Central memory CD8-positive, alpha-beta T cell (primary cell): ENCODE results near the gene SPON2.

Experiments
- ATAC-seq: fragments of 150-1000 bp; cut with Tn5 transposase; replicated peaks from 2 replicates; pipeline ENCODE4 v1.10.0; 2022; ENCODE audit warnings: mild to moderate bottlenecking, moderate FRiP score, moderate number of reproducible peaks; ENCODE audit not compliant: poor library complexity, severe bottlenecking; ENCODE audit errors: extremely low read depth
- DNase-seq, 2 donors: peaks; one replicate each; pipeline ENCODE4 v3.0.0; 2021; ENCODE audit warnings: low spot score in 2 of 2
- H3K27ac Mint-ChIP-seq: one replicate; pipeline ENCODE4 v1.8.0; 2022; ENCODE audit warnings: low read depth, mild to moderate bottlenecking, moderate library complexity, mixed read lengths
- H3K27me3 Mint-ChIP-seq: one replicate; pipeline ENCODE4 v1.8.0; 2022; ENCODE audit warnings: mixed read lengths
- H3K36me3 Mint-ChIP-seq: one replicate; pipeline ENCODE4 v1.8.0; 2022; ENCODE audit warnings: mild to moderate bottlenecking, moderate library complexity, mixed read lengths; ENCODE audit not compliant: insufficient read depth
- H3K4me1 Mint-ChIP-seq: one replicate; pipeline ENCODE4 v1.8.0; 2022; ENCODE audit warnings: mixed read lengths
- H3K4me3 Mint-ChIP-seq: one replicate; pipeline ENCODE4 v1.8.0; 2022; ENCODE audit warnings: mild to moderate bottlenecking, moderate library complexity, mixed read lengths
- H3K9me3 Mint-ChIP-seq: one replicate; pipeline ENCODE4 v1.8.0; 2022; ENCODE audit warnings: mixed read lengths

SPON2 gene

GRCh38 chr4:1206299-1207156 lies 34.1 kb upstream of the SPON2 start:
- no peaks in the 10 kb centered on the region for H3K27me3 Mint-ChIP-seq
- peaks cover 29% of the 10 kb centered on the region for H3K36me3 Mint-ChIP-seq
- ATAC-seq (no peak), DNase-seq (no peak)
- H3K4me1 Mint-ChIP-seq, result peaks cover 36% of the 10 kb centered on the region
- H3K9me3 Mint-ChIP-seq, result no peaks in the 10 kb centered on the region
- H3K27ac Mint-ChIP-seq, result peak overlapping the region; percentile 55
- no peak overlapping the region for H3K4me3 Mint-ChIP-seq

GRCh38 chr4:1205586-1206298 lies 33.4 kb upstream of the SPON2 start:
- H3K9me3 Mint-ChIP-seq, result no peaks in the 10 kb centered on the region
- no peaks in the 10 kb centered on the region for H3K27me3 Mint-ChIP-seq
- no peak for DNase-seq
- H3K36me3 Mint-ChIP-seq, result peaks cover 30% of the 10 kb centered on the region
- no peak for ATAC-seq
- H3K27ac Mint-ChIP-seq, result no peak overlapping the region
- peaks cover 43% of the 10 kb centered on the region for H3K4me1 Mint-ChIP-seq
- H3K4me3 Mint-ChIP-seq, result no peak overlapping the region

GRCh38 chr4:1204828-1205585 lies 32.6 kb upstream of the SPON2 start:
- peaks cover 31% of the 10 kb centered on the region for H3K36me3 Mint-ChIP-seq
- ATAC-seq, result no peak
- peak overlapping the region; percentile 66 for H3K4me3 Mint-ChIP-seq
- peaks cover 43% of the 10 kb centered on the region for H3K4me1 Mint-ChIP-seq
- H3K9me3 Mint-ChIP-seq, result no peaks in the 10 kb centered on the region
- peak overlapping the region; percentile 95 for H3K27ac Mint-ChIP-seq
- no peaks in the 10 kb centered on the region for H3K27me3 Mint-ChIP-seq
- DNase-seq, result no peak

DNA sequence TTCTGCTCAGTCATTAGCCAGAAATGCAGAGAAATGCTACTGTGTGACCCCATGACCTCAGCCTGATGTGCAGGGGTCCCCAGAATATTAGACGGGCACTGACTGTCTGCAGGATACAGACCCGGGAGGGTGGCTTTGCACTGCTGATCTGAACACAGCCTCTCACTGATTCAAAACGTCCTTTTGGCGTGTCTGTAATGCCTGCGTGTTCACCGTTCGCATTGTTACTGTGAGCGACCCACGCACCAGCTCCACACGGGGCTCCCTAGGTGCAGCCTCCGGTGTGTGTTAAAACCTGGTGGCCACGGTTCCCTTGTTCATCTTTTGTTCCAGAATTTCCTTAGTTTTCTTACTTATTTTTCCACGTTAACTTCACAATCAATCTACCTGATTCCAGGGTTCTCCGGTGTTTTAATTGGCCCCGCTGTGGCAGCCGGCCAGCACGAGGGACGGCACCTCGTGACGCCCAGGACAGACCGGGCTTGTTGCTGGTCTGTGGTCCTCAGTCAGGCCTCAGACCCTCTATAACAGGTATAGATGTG lies 32.0 kb upstream of the SPON2 start:
- DNase-seq (no peak), ATAC-seq (no peak)
- Mint-ChIP-seq H3K27ac (peak overlapping the region; percentile 95), H3K9me3 (no peaks in the 10 kb centered on the region), H3K4me3 (peak overlapping the region; percentile 66), H3K36me3 (peaks cover 34% of the 10 kb centered on the region), H3K4me1 (peaks cover 43% of the 10 kb centered on the region), H3K27me3 (no peaks in the 10 kb centered on the region)

DNA sequence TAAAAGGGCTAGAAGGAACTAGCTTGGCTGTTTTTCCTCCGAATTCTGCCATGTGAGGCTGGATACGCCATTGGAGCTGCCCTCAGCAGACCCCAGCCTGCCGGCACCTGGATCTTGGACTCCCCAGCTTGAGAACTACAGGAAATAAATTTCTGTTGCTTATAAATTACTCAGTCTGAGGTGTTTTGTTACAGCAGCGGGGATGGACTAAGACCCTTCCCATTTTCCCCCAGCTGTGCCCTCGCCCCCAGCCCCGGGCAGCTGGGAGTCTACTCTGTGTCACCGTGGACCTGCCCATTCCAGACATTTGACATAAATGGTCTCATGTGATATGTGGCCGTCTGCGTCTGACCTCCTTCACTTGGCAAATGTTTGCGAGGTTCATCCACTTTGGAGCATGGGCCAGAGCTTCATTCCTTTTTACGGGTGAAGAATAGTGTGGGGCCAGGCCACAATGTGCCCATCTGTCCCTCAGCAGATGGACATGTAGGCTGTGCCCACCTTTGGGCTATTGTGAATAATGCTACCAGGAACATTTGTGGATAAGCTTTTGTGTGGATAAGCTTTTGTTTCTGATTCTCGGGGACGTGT lies 30.7 kb upstream of the SPON2 start:
- Mint-ChIP-seq H3K9me3 (no peaks in the 10 kb centered on the region), H3K4me1 (peaks cover 48% of the 10 kb centered on the region), H3K4me3 (peak overlapping the region; percentile 66), H3K36me3 (peaks cover 37% of the 10 kb centered on the region), H3K27me3 (no peaks in the 10 kb centered on the region), H3K27ac (peak overlapping the region; percentile 95)
- no peak for ATAC-seq
- DNase-seq, result no peak

DNA sequence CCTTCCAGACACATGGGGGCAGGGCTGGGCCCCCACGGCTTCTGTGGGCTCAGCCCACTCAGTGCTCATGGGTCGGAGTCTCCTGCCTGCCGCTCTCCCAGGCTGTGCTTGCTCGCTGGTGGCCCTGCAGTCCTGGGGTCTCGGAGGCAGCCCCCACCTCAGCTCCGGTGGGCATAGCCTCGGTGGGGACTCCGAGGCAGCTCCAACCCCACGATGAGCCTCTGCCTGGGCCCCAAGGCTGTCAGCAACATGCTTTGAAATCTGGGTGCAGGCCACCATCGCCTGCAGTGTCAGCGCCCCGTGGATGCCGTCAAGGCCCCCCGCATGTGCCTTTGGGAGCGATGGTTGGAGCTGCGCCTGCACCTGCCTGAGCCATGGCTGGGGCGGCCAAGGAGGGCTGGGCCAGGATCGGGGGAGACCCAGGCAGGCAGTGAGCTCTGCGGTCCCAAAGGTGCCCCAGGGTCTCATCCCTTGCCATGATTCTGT lies 30.2 kb upstream of the SPON2 start:
- peak overlapping the region; percentile 95 for H3K27ac Mint-ChIP-seq
- H3K4me1 Mint-ChIP-seq, result peaks cover 53% of the 10 kb centered on the region
- ATAC-seq (no peak), DNase-seq (no peak)
- no peaks in the 10 kb centered on the region for H3K27me3 Mint-ChIP-seq
- peak overlapping the region; percentile 93 for H3K4me3 Mint-ChIP-seq
- peaks cover 37% of the 10 kb centered on the region for H3K36me3 Mint-ChIP-seq
- no peaks in the 10 kb centered on the region for H3K9me3 Mint-ChIP-seq

GRCh38 chr4:1201851-1202525 lies 29.6 kb upstream of the SPON2 start:
- Mint-ChIP-seq H3K36me3 (peaks cover 43% of the 10 kb centered on the region), H3K4me1 (peaks cover 59% of the 10 kb centered on the region)

GRCh38 chr4:1200425-1201035 lies 28.1 kb upstream of the SPON2 start:
- no peak for ATAC-seq
- no peaks in the 10 kb centered on the region for H3K27me3 Mint-ChIP-seq
- H3K9me3 Mint-ChIP-seq, result no peaks in the 10 kb centered on the region
- H3K4me1 Mint-ChIP-seq, result peaks cover 65% of the 10 kb centered on the region
- peak overlapping the region; percentile 95 for H3K27ac Mint-ChIP-seq
- DNase-seq, result peak in 1 of 2 donors; percentile 14
- peaks cover 48% of the 10 kb centered on the region for H3K36me3 Mint-ChIP-seq
- peak overlapping the region; percentile 93 for H3K4me3 Mint-ChIP-seq

More at GRCh38 chr4:1201851-1202525, 29.6 kb upstream of the SPON2 start:
- no peaks in the 10 kb centered on the region for H3K27me3 Mint-ChIP-seq
- peak overlapping the region; percentile 95 for H3K27ac Mint-ChIP-seq
- ATAC-seq (peak; percentile 73), DNase-seq (peak; percentile 74 to 93)
- H3K9me3 Mint-ChIP-seq, result no peaks in the 10 kb centered on the region
- H3K4me3 Mint-ChIP-seq, result peak overlapping the region; percentile 93

DNA sequence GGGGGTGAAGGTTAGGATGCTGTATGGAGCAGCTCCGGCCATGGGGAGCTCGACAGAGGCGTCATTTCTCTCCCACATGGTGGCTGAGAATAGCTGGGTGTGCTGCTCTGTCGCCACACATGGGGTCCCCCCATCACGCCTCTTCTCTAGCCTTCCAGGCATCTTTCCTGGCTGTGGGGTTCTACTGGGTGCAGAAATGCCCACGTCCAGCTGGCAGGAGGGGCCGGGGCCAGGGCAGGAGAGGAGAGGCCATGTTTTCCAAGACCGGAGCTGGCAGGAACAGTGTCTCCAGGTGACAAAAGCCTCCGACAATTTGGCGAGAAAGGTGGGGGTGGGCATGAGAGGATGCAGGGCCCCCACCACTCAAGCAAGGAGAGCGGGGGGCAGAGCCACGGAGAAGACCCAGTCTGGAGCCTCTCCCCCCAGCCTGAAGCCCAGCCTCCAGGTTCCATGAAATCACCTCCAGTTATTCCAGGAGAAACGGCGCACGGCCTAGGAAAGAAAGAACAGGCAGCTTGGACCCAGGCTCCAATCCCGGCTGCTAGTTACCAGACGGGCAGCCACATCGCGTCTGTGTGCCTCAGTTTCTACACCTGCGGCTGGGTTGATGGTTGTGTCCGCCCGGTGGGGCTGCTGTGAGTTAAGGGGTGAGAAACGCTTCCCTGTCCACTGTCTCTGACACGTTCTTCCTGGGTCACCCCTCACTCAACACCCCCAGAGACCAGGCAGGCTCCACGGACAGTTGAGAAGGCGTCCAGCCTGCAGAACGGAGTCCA lies 27.4 kb upstream of the SPON2 start:
- H3K9me3 Mint-ChIP-seq, result no peaks in the 10 kb centered on the region
- no peaks in the 10 kb centered on the region for H3K27me3 Mint-ChIP-seq
- peak overlapping the region; percentile 93 for H3K4me3 Mint-ChIP-seq
- ATAC-seq, result no peak
- peak overlapping the region; percentile 51 for H3K27ac Mint-ChIP-seq
- DNase-seq, result peak in 1 of 2 donors; percentile 12
- peaks cover 48% of the 10 kb centered on the region for H3K36me3 Mint-ChIP-seq
- peaks cover 62% of the 10 kb centered on the region for H3K4me1 Mint-ChIP-seq

GRCh38 chr4:1198098-1198844 lies 25.9 kb upstream of the SPON2 start:
- peak overlapping the region; percentile 20 for H3K4me3 Mint-ChIP-seq
- H3K4me1 Mint-ChIP-seq, result peaks cover 48% of the 10 kb centered on the region
- no peak for ATAC-seq
- H3K27ac Mint-ChIP-seq, result no peak overlapping the region
- H3K27me3 Mint-ChIP-seq, result no peaks in the 10 kb centered on the region
- peak in 1 of 2 donors; percentile 8 for DNase-seq
- H3K9me3 Mint-ChIP-seq, result no peaks in the 10 kb centered on the region
- peaks cover 40% of the 10 kb centered on the region for H3K36me3 Mint-ChIP-seq
